Measurements from ENCODE around the gene ODR4. TPM values are rescaled to one million over a fixed set of nuclear protein-coding genes. Genes with fewer than 3 reads are reported as not detected.

ODR4 gene
- total and polyA plus RNA-seq, 2 experiments from 2014 or later: 9.3 to 25.2 TPM

GRCh38 chr1:186413319-186413718 lies 37.7 kb downstream of the ODR4 start:
- H3K27me3 ChIP-seq: no peaks in the 10 kb centered on the region
- H3K4me1 ChIP-seq (ENCODE audit: low read depth): no peaks in the 10 kb centered on the region
- peaks cover 33% of the 10 kb centered on the region for H3K36me3 ChIP-seq

DNA sequence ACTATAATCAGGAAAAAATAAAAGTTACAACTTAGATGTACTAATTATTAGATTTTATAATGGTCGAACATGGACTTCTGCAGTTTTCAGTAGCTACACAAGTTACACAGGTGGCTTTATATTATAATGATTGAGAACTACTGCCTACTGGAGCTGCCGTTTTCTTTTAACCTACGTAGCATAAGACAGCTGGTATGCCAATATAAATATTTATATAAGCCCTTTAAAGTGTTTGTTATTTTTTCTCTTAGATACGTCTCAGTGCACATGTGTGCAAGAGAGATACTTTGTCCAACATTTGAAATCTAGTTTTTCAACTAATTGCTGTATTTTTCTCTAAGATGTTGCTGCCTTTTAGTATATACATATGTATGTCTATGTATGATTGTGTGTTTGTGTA lies 42.9 kb downstream of the ODR4 start:
- DNase-seq (ENCODE audit: low read depth in 1 of 2, low spot score in 1 of 2): no peak
- no peak overlapping the region for H3K27ac ChIP-seq
- no peaks in the 10 kb centered on the region for H3K4me1 ChIP-seq (ENCODE audit: low read depth)
- TF ChIP-seq, protein P1, sequence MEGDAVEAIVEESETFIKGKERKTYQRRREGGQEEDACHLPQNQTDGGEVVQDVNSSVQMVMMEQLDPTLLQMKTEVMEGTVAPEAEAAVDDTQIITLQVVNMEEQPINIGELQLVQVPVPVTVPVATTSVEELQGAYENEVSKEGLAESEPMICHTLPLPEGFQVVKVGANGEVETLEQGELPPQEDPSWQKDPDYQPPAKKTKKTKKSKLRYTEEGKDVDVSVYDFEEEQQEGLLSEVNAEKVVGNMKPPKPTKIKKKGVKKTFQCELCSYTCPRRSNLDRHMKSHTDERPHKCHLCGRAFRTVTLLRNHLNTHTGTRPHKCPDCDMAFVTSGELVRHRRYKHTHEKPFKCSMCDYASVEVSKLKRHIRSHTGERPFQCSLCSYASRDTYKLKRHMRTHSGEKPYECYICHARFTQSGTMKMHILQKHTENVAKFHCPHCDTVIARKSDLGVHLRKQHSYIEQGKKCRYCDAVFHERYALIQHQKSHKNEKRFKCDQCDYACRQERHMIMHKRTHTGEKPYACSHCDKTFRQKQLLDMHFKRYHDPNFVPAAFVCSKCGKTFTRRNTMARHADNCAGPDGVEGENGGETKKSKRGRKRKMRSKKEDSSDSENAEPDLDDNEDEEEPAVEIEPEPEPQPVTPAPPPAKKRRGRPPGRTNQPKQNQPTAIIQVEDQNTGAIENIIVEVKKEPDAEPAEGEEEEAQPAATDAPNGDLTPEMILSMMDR (IDR thresholded peaks at IDR 0.05; ENCODE audit: low read depth, low read length): no peak
- no peak overlapping the region for H3K4me3 ChIP-seq
- H3K27me3 ChIP-seq: no peaks in the 10 kb centered on the region
- peaks cover 25% of the 10 kb centered on the region for H3K36me3 ChIP-seq
- H3K9me3 ChIP-seq (ENCODE audit: low read depth): no peaks in the 10 kb centered on the region

More at GRCh38 chr1:186413319-186413718, 37.7 kb downstream of the ODR4 start:
- TF ChIP-seq, protein P1 (IDR thresholded peaks at IDR 0.05; ENCODE audit: low read depth, low read length): no peak
- no peak for DNase-seq (ENCODE audit: low read depth in 1 of 2, low spot score in 1 of 2)
- Histone ChIP-seq H3K27ac (no peak overlapping the region), H3K4me3 (no peak overlapping the region), H3K9me3 (ENCODE audit: low read depth) (no peaks in the 10 kb centered on the region)

- Histone ChIP-seq H3K36me3 (peaks cover 25% of the 10 kb centered on the region), H3K9me3 (ENCODE audit: low read depth) (no peaks in the 10 kb centered on the region), H3K27ac (no peak overlapping the region), H3K4me3 (no peak overlapping the region), H3K27me3 (no peaks in the 10 kb centered on the region), H3K4me1 (ENCODE audit: low read depth) (no peaks in the 10 kb centered on the region)
- TF ChIP-seq, protein P1 (IDR thresholded peaks at IDR 0.05; ENCODE audit: low read depth, low read length): no peak
- no peak for DNase-seq (ENCODE audit: low read depth in 1 of 2, low spot score in 1 of 2)
Observed at GRCh38 chr1:186420311-186420710, 44.7 kb downstream of the ODR4 start.

- Histone ChIP-seq H3K9me3 (ENCODE audit: low read depth) (no peaks in the 10 kb centered on the region), H3K27ac (no peak overlapping the region), H3K36me3 (peaks cover 25% of the 10 kb centered on the region), H3K4me3 (no peak overlapping the region), H3K27me3 (no peaks in the 10 kb centered on the region), H3K4me1 (ENCODE audit: low read depth) (no peaks in the 10 kb centered on the region)
- TF ChIP-seq, protein P1 (IDR thresholded peaks at IDR 0.05; ENCODE audit: low read depth, low read length): no peak
- no peak for DNase-seq (ENCODE audit: low read depth in 1 of 2, low spot score in 1 of 2)
Observed at GRCh38 chr1:186420923-186421322, 45.3 kb downstream of the ODR4 start.

GRCh38 chr1:186421446-186421845 lies 45.8 kb downstream of the ODR4 start:
- TF ChIP-seq, protein P1 (IDR thresholded peaks at IDR 0.05; ENCODE audit: low read depth, low read length): no peak
- H3K36me3 ChIP-seq: peaks cover 25% of the 10 kb centered on the region
- H3K4me1 ChIP-seq (ENCODE audit: low read depth): no peaks in the 10 kb centered on the region
- H3K9me3 ChIP-seq (ENCODE audit: low read depth): no peaks in the 10 kb centered on the region
- DNase-seq (ENCODE audit: low read depth in 1 of 2, low spot score in 1 of 2): no peak
- H3K27ac ChIP-seq: no peak overlapping the region
- no peak overlapping the region for H3K4me3 ChIP-seq
- H3K27me3 ChIP-seq: no peaks in the 10 kb centered on the region

GRCh38 chr1:186424539-186424938 lies 48.9 kb downstream of the ODR4 start:
- Histone ChIP-seq H3K4me1 (ENCODE audit: low read depth) (no peaks in the 10 kb centered on the region), H3K9me3 (ENCODE audit: low read depth) (no peaks in the 10 kb centered on the region), H3K27me3 (no peaks in the 10 kb centered on the region), H3K4me3 (no peak overlapping the region), H3K36me3 (peaks cover 6% of the 10 kb centered on the region), H3K27ac (no peak overlapping the region)
- TF ChIP-seq, protein P1 (IDR thresholded peaks at IDR 0.05; ENCODE audit: low read depth, low read length): no peak
- peak in 1 of 2 donors; percentile 72 for DNase-seq (ENCODE audit: low read depth in 1 of 2, low spot score in 1 of 2)
